Stimulated activated CD4-positive, alpha-beta T cell treated with anti-CD3 and anti-CD28 coated beads, TNF-alpha, amount 100 ng/mL, for 48 hours (primary cell): ENCODE measurements around the gene TMEM37.
"Not testable (repeated sequence)": the region's sequence is repeated elsewhere in the genome, so short reads cannot be mapped to it uniquely, and the experiment has no call there.

ENCODE experiments used
- DNase-seq, 3 donors: peaks; one replicate each; pipeline ENCODE4 v3.0.0-alpha.2; 2020; ENCODE audit warnings: low read depth in 3 of 3

Gene TMEM37, protein sequence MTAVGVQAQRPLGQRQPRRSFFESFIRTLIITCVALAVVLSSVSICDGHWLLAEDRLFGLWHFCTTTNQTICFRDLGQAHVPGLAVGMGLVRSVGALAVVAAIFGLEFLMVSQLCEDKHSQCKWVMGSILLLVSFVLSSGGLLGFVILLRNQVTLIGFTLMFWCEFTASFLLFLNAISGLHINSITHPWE

DNA sequence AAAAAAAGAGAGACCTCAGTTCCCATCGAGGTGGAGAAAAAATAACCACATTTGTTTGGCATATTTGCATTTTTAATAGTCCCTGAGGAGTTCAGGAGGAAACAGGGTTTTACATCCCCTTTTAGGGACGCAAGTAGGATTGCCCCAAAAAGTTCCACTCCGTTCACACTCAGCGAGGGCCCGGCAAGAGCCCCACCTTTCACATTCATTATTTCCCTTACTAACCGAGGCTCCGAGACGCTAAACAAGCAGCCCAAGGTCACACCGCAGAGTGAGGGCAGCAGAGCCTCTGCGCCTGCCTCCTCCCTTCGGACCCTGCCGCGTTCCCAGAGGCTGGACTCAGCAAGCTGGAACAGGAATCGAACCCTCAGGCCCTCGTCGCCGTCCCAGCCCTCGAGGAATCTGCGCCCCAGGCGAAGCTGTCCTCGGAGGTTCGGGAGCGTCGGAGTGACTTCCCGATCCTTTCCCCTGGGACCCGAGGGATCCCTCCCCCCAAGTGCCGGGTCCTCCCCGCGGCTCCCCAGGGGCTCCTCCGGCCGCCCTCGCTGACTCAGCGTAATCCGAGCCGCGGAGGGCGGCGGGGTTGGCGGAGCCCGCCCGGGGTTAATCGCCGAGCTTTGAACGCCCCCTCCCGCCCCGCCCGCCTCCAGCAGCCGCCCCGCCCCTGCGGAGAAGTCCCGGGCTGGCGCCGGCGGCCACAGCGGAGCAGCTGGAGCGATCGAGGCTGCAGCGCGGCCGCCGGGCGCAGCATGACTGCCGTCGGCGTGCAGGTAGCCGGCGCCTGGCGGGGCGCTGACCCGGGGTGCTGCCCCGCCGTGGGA is at the start of gene TMEM37:
TMEM37 (plus strand) TSS at position 700 of the 821 bp plus-strand sequence; CDS start at position 750, 50 bp downstream.
- DNase-seq: peak in 1 of 3 donors; percentile 9

- DNase-seq: no peak
Observed at GRCh38 chr2:119383410-119384140, 48.1 kb upstream of the TMEM37 start.

GRCh38 chr2:119384971-119385370 is 46.7 kb upstream of the TMEM37 start:
- no peak for DNase-seq

- no peak for DNase-seq
Observed at GRCh38 chr2:119385466-119385865, 46.2 kb upstream of the TMEM37 start.

- DNase-seq: no peak
Observed at GRCh38 chr2:119387381-119388129, 44.1 kb upstream of the TMEM37 start.

- DNase-seq: no peak
Observed at GRCh38 chr2:119389615-119390306, 41.9 kb upstream of the TMEM37 start.

- DNase-seq: no peak
Observed at GRCh38 chr2:119393971-119394748, 37.5 kb upstream of the TMEM37 start.

DNA sequence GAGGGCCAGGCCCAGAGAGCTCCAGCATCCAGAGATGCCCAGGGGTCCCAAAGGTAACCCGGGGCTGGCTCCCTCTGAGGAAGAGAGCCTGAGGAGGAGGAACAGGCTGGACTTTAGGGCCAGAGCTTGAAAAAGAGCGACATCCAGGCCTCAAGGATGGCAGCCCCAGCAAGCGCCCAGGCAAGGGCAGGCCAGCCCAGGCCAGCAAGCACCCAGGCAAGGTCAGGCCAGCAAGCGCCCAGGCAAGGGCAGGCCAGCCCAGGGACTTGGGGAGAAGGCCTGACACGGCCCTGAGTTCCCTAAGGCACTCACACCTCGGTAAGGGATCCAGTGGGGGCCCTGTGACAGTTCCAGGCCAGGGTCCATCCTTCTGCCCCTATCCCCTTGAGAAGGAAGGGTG is 34.5 kb upstream of the TMEM37 start:
- no peak for DNase-seq

- no peak for DNase-seq
Observed at GRCh38 chr2:119402106-119402505, 29.5 kb upstream of the TMEM37 start.

- no peak for DNase-seq
Observed at GRCh38 chr2:119402645-119403560, 28.8 kb upstream of the TMEM37 start.

DNA sequence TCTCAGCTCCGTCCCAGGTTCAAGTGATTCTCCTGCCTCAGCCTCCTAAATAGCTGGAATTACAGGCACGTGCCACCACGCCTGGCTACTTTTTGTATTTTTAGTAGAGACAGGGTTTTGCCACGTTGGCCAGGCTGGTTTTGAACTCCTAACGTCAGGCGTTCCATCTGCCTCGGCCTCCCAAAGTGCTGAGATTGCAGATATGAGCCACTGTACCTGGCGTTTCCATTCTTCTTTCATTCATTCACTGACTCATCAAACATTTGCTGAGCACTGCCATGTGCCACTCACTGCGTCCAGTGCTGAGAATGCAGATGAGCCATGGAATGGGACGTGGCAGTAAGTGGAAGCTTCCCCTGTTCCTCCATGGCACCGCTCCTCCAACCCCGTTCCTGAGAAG is 28.0 kb upstream of the TMEM37 start:
- not testable (repeated sequence) for DNase-seq

DNA sequence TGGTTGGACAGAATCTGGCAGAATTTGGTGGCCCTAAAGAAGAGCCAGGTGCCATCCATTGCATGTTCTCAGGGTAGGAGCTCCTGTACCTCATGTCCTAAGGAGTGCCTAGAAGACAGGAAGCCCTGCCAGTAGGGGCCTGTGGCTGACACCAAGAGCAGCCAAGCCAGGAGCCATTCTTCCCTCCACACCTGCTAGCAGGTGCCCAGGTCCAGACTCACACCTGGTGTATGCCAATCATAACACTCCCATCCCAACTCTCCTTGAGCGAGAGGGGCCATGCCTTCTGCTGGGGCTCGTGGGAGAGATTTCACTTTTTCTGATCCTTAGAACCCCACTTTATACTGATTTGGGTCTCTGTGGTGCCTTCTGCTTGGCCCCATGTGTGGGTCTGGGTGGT is 26.5 kb upstream of the TMEM37 start:
- no peak for DNase-seq

DNA sequence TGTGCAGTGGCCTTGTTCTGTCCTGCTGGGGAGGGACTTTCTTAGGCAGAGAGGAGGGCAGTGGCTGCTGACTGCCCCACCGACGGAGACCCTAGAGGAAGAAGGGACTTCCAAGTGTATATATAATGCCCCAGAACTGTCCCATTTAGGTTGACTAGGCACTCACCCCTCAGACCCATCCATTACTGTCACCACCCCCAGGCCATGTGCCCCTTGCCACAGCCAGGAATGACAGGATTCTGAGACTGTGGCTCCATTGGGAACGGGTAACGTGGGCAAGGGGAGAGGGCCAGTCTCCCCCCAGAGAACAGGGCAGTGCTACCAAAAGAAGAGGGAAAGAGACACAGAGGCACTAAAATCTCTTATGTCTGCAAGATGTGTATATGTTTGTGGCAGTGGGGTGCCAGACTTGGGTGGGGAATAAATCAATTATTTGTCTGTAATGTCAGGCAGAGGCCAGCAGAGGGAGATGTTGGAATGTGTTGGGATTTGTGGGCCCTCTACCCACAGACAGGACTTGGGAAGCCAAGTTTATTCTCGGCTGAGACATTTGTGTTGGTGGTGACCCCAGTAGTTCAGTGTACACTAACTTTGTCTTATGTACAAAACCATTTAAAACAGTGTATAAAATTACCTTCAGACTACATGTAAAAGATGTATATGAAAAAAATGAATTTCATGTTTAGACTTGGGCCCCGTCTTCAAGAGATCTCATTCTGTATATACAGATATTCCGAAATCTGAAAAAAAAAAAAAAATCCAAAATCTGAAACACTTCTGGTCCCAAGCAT is 24.0 kb upstream of the TMEM37 start:
- peak in 2 of 3 donors; percentile 11 to 12 for DNase-seq

GRCh38 chr2:119408221-119408619 is 23.4 kb upstream of the TMEM37 start:
- DNase-seq: no peak

GRCh38 chr2:119409506-119409905 is 22.1 kb upstream of the TMEM37 start:
- DNase-seq: no peak

GRCh38 chr2:119414894-119415293 is 16.8 kb upstream of the TMEM37 start:
- no peak for DNase-seq

GRCh38 chr2:119415630-119416029 is 16.0 kb upstream of the TMEM37 start:
- no peak for DNase-seq

DNA sequence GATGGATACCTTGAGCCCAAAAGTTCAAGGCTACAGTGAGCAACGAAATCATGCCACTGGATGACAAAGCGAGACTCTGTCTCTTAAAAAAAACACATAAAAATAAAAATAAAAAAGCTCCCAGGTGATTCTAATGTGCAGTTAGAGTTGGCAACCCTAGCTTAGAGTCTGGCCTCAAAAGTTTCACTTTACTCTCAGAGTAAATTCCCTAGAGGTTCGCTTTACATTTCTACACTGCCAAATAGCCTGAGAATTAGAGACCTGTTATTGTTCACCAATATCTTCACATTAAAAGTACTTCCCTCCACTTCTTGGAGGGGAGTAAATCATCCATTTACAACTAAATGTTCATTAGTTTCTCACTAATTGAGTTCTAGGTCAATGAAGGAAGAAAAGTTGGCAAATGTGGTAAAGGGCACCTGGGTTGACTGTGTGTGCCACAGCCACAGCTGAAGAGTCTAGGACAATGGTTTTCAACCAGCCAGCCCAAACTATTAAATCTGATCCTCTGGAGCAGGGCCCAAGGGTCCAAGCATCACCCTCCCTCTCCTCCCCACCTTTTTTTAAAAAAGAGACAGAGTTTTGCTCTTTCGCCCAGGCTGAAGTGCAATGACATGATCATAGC is 15.2 kb upstream of the TMEM37 start:
- DNase-seq: no peak
